HCT116 (cell line): Measurements from ENCODE around the gene FOXP1. TPM values are rescaled to one million over a fixed set of nuclear protein-coding genes. Genes with fewer than 3 reads are reported as not detected.

ENCODE experiments used
- ATAC-seq: fragments of 200-7000 bp; cut with Tn5 transposase; 2 replicates; pipeline ENCODE4 v1.9.1; 2020; ENCODE audit warnings: mild to moderate bottlenecking, moderate library complexity
- BruUV-seq: library from RNA; stranded (reverse); fragments of 400-500 nt; replicated peaks from 2 replicates; lab custom pipeline; 2021; lab: Mats Ljungman, UMichigan
- CTCF ChIA-PET: fragments of 300-600 bp; sonication (Branson Sonifier 250); formaldehyde crosslinking; loops from one replicate; lab custom pipeline; 2021; ENCODE audit warnings: antibody characterized with exemption; lab: Charles Lee
- POLR2A ChIA-PET: fragments of 300-600, 350-600 bp; sonication (Branson Sonifier 250); formaldehyde crosslinking; loops from one replicate; lab custom pipeline; 2021; ENCODE audit warnings: antibody characterized with exemption; lab: Charles Lee
- RAD21 ChIA-PET, 2 experiments: fragments of 300-600 bp; sonication (Branson Sonifier 250); formaldehyde crosslinking; loops; one replicate each; lab custom pipeline; 2023; ENCODE audit warnings: low total read pairs in 2 of 2; ENCODE audit not compliant: uncharacterized antibody in 2 of 2, unreplicated experiment in 2 of 2, low non-redundant PET in 1 of 2; lab: Charles Lee
- DNase-seq: peaks from one replicate; pipeline ENCODE4 v3.0.0-alpha.2; 2010; ENCODE audit warnings: low read depth, low spot score
- H2AFZ ChIP-seq: fragments of 200-600 bp; shearing (Covaris generic), sonication (generic); 2 replicates; pipeline ENCODE4 v1.6.1; 2017; ENCODE audit warnings: low read depth, mixed run types, mixed read lengths, antibody characterized with exemption, low read length; ENCODE audit not compliant: poor library complexity, severe bottlenecking
- H3K27ac ChIP-seq: 2 replicates; pipeline ENCODE4 v1.5.1; 2012; ENCODE audit warnings: low read depth, low read length
- H3K27me3 ChIP-seq: fragments of 200-600 bp; sonication (generic); 2 replicates; pipeline ENCODE4 v1.6.1; 2016; ENCODE audit warnings: mixed run types, low read length, mixed read lengths; ENCODE audit not compliant: insufficient read depth
- H3K36me3 ChIP-seq, 2 experiments: fragments of 200-500 bp in 1 of 2; fragments of 200-600 bp in 1 of 2; sonication (Bioruptor generic) in 1 of 2; sonication (generic) in 1 of 2; 2 replicates each; pipeline versions ENCODE4 v1.5.1 to v1.6.1; 2014 to 2016; ENCODE audit warnings: low read length in 2 of 2, inconsistent platforms in 1 of 2, mixed read lengths in 1 of 2, mixed run types in 1 of 2; ENCODE audit not compliant: insufficient read depth in 2 of 2, control insufficient read depth in 1 of 2
- H3K4me1 ChIP-seq, 2 experiments: fragments of 200-600 bp in 1 of 2; sonication (generic) in 1 of 2; 2 replicates each; pipeline versions ENCODE4 v1.5.1 to v1.6.1; 2012 to 2017; ENCODE audit warnings: low read length in 2 of 2, inconsistent platforms in 1 of 2, mild to moderate bottlenecking in 1 of 2, mixed read lengths in 1 of 2, mixed run types in 1 of 2, moderate library complexity in 1 of 2; ENCODE audit not compliant: insufficient read depth in 2 of 2, control insufficient read depth in 1 of 2
- H3K4me2 ChIP-seq: fragments of 200-600 bp; sonication (generic); 2 replicates; pipeline ENCODE4 v1.6.1; 2017; ENCODE audit warnings: mixed run types, low read length, mixed read lengths
- H3K4me3 ChIP-seq, 2 experiments: fragments of 200-600 bp in 1 of 2; sonication (generic) in 1 of 2; replicated peaks in 1 of 2; 2 replicates each; pipeline ENCODE4 v1.5.1; 2011 to 2016; ENCODE audit warnings: low read length in 2 of 2, control low read depth in 1 of 2, low read depth in 1 of 2, mild to moderate bottlenecking in 1 of 2, mixed read lengths in 1 of 2, mixed run types in 1 of 2
- H3K79me2 ChIP-seq: fragments of 200-600 bp; sonication (generic); 2 replicates; pipeline ENCODE4 v1.6.1; 2017; ENCODE audit warnings: mild to moderate bottlenecking, mixed run types, low read length, moderate library complexity, mixed read lengths; ENCODE audit not compliant: insufficient read depth
- H3K9ac ChIP-seq: fragments of 200-600 bp; sonication (generic); 2 replicates; pipeline ENCODE4 v1.6.1; 2016; ENCODE audit warnings: low read length, mixed read lengths
- H3K9me2 ChIP-seq: fragments of 200-600 bp; sonication (generic), shearing (Covaris generic); 2 replicates; pipeline ENCODE4 v1.6.1; 2017; ENCODE audit warnings: mixed run types, mild to moderate bottlenecking, moderate library complexity; ENCODE audit not compliant: insufficient read depth
- H3K9me3 ChIP-seq, 2 experiments: fragments of 200-500 bp in 1 of 2; fragments of 200-600 bp in 1 of 2; sonication (Bioruptor generic) in 1 of 2; sonication (generic) in 1 of 2; 2 replicates each; pipeline ENCODE4 v1.6.1; 2014 to 2017; ENCODE audit warnings: low read length in 2 of 2, mixed read lengths in 2 of 2, inconsistent platforms in 1 of 2, low read depth in 1 of 2, mild to moderate bottlenecking in 1 of 2, mixed run types in 1 of 2, moderate library complexity in 1 of 2; ENCODE audit not compliant: control insufficient read depth in 1 of 2, insufficient read depth in 1 of 2
- H4K20me1 ChIP-seq: fragments of 200-600 bp; sonication (generic), shearing (Covaris generic); 2 replicates; pipeline ENCODE4 v1.6.1; 2017; ENCODE audit warnings: mixed run types, mild to moderate bottlenecking, moderate library complexity; ENCODE audit not compliant: insufficient read depth
- ELF1 ChIP-seq: IDR thresholded peaks from 2 replicates; pipeline ENCODE4 v1.6.1; 2012; ENCODE audit warnings: low read depth, borderline replicate concordance
- EZH2phosphoT487 ChIP-seq: fragments of 200-600 bp; IDR thresholded peaks from 2 replicates; pipeline ENCODE4 v1.6.1; 2018; ENCODE audit warnings: antibody characterized with exemption, borderline replicate concordance
- POLR2AphosphoS5 ChIP-seq: IDR thresholded peaks from 2 replicates; pipeline ENCODE4 v1.6.1; 2011; ENCODE audit warnings: mild to moderate bottlenecking, low read depth, low read length, moderate library complexity
- SP1 ChIP-seq: IDR thresholded peaks from 2 replicates; pipeline ENCODE4 v1.6.1; 2012; ENCODE audit warnings: low read depth
- ZBTB33 ChIP-seq: IDR thresholded peaks from 2 replicates; pipeline ENCODE4 v1.6.1; 2011; ENCODE audit warnings: mild to moderate bottlenecking, low read length, moderate library complexity; ENCODE audit not compliant: insufficient replicate concordance; ENCODE audit errors: extremely low read depth
- intact Hi-C: fragments of 100-400 bp; cut with micrococcal nuclease; formaldehyde crosslinking; loops from 2 replicates; pipeline ENCODE4 v1.10.0; 2022
- total RNA-seq: library from RNA; stranded (reverse); gene quantifications from one replicate; pipeline ENCODE4 v1.2.1, GENCODE V29; 2021; ENCODE audit not compliant: unreplicated experiment
- TF ChIP-seq, protein P1 (sequence below): IDR thresholded peaks from 2 replicates; pipeline ENCODE4 v1.6.1; 2012

FOXP1 gene
- total RNA-seq, 1 experiment from 2014 or later = 11.4 TPM

- Histone ChIP-seq H3K79me2 (no peaks in the 10 kb centered on the region), H3K4me1 (peaks cover 0 to 8% of the 10 kb centered on the region in 2 experiments; a peak in 1 of 4 replicates), H3K4me3 (no peak overlapping the region), H4K20me1 (no peaks in the 10 kb centered on the region), H3K36me3 (no peaks in the 10 kb centered on the region), H3K9me2 (no peaks in the 10 kb centered on the region), H2AFZ (no peak overlapping the region), H3K27me3 (no peaks in the 10 kb centered on the region), H3K27ac (no peak overlapping the region), H3K9me3 (no peaks in the 10 kb centered on the region; a peak in 1 of 4 replicates), H3K9ac (no peak overlapping the region), H3K4me2 (no peak overlapping the region)
- no peak for DNase-seq
- intact Hi-C loops = no loop called here
- ChIA-PET CTCF (no interaction called here), POLR2A (no interaction called here), RAD21 (no interaction called here)
- ATAC-seq = no peak
- BruUV-seq = no TSS peak
- TF ChIP-seq EZH2phosphoT487 (no peak), POLR2AphosphoS5 (no peak), ELF1 (no peak), ZBTB33 (no peak), SP1 (no peak)
- TF ChIP-seq, protein P1, sequence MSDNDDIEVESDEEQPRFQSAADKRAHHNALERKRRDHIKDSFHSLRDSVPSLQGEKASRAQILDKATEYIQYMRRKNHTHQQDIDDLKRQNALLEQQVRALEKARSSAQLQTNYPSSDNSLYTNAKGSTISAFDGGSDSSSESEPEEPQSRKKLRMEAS = no peak
Measured at GRCh38 chr3:71099997-71100719, 483.4 kb downstream of the FOXP1 start.
